OCI-M2 (cell line): ENCODE results near the gene KRTAP10-9.
"Not testable (repeated sequence)": the region's sequence is repeated elsewhere in the genome, so short reads cannot be mapped to it uniquely, and the experiment has no call there.

ENCODE experiments used
- DNase-seq: peaks from one replicate; lab custom pipeline; 2025; ENCODE audit not compliant: unreplicated experiment; lab: John Stamatoyannopoulos, UW

KRTAP10-9 gene, protein sequence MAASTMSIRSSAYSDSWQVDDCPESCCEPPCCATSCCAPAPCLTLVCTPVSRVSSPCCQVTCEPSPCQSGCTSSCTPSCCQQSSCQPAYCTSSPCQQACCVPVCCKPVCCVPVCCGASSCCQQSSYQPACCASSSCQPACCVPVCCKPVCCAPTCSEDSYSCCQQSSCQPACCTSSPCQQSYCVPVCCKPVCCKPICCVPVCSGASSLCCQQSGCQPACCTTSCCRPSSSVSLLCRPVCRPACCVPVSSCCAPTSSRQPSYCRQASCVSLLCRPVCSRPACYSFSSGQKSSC

DNA sequence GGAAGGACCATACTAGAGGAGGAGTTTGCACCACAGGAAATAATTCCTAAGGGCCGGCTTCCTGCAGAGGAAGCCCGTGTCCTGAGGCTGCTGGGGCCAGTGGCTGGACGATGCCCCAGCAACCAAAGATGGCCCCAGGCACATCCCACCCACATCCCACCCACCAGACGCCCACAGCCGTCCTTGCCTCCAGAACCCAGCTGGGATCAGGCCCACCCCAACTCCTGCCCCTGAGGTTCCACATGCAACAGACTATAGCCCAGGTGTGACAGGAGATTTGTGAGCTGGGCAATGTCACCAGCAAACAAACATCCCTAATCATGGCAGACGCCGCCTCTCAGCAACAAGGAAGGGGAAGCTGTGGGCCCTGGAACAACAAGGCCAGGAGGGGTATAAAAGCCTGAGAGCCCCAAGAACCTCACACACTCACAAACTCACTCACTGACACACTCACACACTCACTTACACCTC, at the start of gene KRTAP10-9:
KRTAP10-9 (plus strand) TSS at position 421 of the 471 bp plus-strand sequence. CDS start 79 bp downstream, outside the sequence.
- no peak for DNase-seq

GRCh38 chr21:44578371-44579055, 48.4 kb upstream of the KRTAP10-9 start:
- no peak for DNase-seq

- no peak for DNase-seq
These were observed 47.6 kb upstream of the KRTAP10-9 start for GRCh38 chr21:44579056-44579832.

GRCh38 chr21:44579833-44580144, 47.1 kb upstream of the KRTAP10-9 start:
- no peak for DNase-seq

DNA sequence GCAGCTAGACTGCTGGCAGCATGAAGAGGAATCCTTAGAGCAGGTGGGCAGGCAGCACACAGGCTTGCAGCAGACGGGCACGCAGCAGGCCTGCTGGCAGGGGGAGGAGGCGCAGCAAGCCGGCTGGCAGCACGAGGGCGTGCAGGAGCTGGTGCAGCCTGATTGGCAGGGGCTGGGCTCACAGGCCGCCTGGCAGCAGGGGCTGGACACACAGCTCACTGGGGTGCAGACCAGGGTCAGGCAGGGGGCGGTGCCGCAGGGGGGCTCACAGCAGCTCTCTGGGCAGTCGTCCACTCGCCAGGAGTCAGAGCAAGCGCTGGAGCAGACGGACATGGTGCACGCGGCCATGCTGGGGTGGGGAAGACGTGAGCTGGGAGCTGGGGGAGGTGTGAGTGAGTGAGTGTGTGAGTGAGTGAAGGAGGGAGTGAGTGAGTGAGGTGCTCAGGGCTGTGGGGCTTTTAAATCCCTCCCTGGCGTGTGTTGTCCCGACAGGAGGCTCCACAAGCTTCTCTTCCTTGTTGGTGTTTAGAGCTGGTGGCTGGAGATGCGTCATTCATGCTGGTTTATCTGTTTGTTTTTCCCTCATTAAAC, 46.6 kb upstream of the KRTAP10-9 start, which contains the start of gene KRTAP10-5:
KRTAP10-5 (minus strand) TSS at position 374 of the 591 bp plus-strand sequence; CDS start at position 348, 26 bp downstream.
- DNase-seq, result not testable (repeated sequence)

- no peak for DNase-seq
These were observed 45.7 kb upstream of the KRTAP10-9 start for GRCh38 chr21:44581158-44581557.

DNA sequence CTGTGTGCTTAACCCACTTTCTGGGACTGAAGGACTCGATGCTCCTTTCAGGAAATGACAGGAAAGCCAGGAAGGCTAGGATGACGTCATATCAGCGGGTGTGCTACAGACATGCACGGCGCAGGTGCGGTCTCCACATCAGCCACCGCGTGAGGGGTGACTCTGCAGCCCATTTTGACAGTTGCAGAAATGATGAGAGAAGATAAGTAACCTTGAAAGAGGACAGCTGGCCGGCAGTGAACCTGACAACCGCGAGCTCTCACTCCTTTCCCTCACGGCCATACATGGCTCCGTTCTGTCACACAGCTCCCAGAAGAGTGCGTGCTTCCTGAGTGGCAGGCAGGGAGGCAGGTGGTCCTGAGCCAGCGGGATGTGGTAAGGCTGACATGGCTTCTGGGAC, 44.8 kb upstream of the KRTAP10-9 start:
- no peak for DNase-seq

- no peak for DNase-seq
These were observed 43.6 kb upstream of the KRTAP10-9 start for GRCh38 chr21:44583089-44583799.

DNA sequence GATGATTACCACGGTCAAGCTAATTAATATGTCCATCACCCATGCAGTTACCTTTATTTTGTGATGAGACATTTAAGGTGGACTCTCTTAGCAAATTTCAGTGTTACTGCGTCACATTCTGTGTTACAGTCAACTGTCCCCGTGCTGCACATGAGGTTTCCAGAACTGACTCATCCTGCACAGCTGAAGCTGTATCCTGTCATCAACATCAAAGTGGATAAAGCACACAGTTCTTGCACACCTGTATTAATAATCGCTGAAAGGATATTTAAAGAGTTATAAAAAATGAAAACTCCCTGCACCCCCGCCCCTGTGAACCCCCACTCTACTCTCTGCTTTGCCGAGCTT, 43.1 kb upstream of the KRTAP10-9 start:
- DNase-seq, result no peak

DNA sequence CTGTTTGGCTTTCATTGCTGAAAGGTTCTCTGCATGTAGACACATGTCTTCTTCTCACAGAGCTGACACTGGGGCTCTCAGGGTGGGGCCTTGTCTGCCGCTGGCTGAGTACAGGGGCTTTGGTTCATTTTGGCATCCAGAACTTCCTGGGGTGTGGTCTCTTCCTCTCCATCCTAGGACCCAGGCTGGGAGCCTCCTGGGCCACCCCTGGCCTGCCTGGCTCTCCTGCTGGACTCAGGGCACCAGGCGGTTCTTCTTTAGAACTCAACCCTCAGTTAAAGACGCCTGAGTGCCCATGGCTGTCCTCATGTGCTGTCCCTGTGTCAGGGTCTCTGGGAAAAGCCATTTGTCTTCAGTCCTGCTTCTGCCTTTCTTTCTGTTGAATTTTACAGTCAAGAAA, 41.0 kb upstream of the KRTAP10-9 start:
- no peak for DNase-seq

DNA sequence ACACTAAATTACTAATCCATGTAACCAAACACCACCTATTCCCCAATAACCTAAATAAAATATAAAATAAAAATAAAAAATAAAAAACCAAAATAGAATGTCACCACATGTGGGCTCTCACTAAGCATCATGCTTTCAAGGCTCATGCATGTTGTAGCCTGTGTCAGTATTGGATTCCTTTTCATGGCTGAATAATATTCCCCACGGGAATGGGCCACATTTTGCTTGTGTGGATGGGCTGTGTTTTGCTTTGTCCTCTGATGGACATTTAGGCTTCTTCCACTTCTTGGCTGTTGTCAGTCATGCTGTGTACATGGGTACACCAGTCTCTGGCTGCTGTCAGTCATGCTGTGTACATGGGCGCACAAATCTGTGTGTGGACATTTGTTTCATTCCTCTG, 37.8 kb upstream of the KRTAP10-9 start:
- DNase-seq, result no peak

DNA sequence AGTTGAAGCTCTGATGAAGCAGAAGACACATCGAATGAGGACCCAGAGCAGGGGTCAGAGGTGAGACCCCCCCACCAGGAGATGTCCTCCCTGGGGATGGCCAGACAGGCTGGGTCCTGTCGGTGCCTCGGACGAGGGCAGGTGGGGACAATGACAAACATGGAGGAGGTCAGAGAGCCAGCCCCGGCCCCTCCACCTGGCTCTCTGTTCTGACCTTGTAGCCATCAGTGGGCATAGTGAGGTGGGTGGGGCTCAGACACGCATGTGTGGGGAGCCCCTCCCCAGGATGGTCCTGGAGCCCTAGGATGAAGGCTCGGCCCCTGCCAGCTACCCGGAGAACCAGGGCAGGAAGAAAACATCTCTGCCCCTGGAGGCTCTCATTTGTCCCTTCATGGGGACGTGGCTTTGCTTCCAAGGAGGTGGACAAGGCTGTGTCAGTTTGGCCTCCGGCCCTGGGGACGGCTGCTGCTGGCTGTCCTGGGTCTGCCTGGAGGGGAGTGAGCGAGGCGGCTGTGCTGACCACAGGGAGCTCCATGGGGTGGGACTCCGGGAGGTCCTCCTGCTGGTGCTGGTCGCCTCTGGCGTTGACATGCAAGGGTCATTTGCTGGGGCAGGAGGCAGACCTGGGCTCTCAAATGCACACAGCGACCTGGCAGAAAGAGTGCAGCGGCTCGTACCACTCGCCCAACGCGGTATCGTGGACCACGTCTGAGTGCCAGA, 37.1 kb upstream of the KRTAP10-9 start:
- no peak for DNase-seq

DNA sequence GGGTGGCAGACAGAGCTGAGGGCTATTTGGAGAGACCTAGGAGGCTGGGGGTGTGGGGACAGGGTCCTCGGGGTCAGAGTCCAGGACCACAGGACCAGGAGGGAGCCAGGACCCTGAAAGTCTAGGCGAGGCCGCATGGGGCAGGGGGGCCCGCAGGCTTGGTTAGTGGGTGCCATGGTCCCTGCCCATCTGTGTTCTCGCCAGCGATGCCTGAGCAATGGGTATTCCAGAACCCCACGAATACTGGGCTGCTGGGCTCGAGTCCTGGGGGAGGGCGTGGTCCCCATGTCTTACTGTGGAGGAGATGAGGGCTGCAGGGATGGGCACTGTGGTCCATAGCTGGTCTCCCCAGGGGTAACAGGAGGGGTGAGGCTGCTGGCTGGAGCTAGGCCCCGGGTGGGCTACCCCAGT, 36.6 kb upstream of the KRTAP10-9 start:
- DNase-seq, result no peak

DNA sequence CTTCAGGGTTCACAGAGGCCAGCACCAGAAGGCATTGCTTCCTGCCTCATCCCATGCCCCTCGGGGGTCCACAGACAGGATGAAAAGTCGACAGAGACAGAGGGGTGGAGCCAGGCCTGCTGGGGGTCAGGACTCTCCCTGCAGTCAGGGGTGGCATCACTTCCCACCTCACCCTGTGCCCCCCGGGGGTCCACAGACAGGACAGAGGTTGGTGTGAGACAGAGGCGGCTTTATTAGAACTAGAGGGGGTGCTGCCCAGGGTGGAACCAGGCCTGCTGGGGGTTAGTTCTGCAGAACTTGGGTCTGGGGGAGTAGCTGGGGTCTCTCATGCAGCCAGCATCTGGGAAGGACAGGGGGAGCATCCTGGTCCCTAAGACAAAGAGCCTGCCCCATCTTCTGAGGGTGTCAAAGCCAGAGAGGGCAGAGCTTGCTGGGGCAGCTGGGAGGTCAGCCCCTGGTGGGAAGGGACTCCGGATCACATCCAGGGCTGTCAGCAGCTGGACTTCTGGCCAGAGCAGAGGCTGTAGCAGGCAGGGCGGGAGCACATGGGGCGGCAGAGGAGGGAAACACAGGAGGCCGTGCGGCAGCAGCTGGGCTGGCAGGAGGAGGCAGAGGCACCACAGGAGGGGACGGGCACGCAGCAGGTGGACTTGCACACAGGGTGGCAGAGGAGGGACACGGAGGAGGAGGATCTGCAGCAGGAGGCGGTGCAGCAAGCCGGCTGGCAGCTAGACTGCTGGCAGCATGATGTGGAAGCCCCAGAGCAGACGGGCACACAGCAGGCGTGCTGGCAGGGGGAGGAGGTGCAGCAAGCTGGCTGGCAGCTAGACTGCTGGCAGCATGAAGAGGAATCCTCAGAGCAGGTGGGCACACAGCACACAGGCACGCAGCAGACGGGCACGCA, 35.7 kb upstream of the KRTAP10-9 start:
- DNase-seq, result not testable (repeated sequence)

DNA sequence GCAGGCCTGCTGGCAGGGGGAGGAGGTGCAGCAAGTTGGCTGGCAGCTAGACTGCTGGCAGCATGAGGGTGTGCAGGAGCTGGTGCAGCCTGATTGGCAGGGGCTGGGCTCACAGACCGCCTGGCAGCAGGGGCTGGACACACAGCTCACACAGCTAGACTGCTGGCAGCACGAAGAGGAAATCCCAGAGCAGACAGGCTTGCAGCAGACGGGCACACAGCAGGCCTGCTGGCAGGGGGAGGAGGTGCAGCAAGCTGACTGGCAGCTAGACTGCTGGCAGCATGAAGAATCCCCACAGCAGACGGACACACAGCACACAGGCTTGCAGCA, 35.1 kb upstream of the KRTAP10-9 start:
- not testable (repeated sequence) for DNase-seq

GRCh38 chr21:44592446-44593311, 34.2 kb upstream of the KRTAP10-9 start, which contains the start of gene KRTAP10-6:
Gene KRTAP10-6 (minus strand): TSS chr21:44592505. CDS start chr21:44592484, 21 bp downstream.
- DNase-seq, result no peak

GRCh38 chr21:44593598-44594405, 33.1 kb upstream of the KRTAP10-9 start:
- no peak for DNase-seq
